H1 (cell line): ENCODE results near the gene PUSL1. TPM values are rescaled to one million over a fixed set of nuclear protein-coding genes. Genes with fewer than 3 reads are reported as not detected.

Source experiments
- GABPA ChIP-seq: IDR thresholded peaks from 2 replicates; pipeline ENCODE4 v1.6.1; 2011; ENCODE audit warnings: mild to moderate bottlenecking, low read length, moderate library complexity, borderline replicate concordance; ENCODE audit not compliant: insufficient read depth
- JUND ChIP-seq: IDR thresholded peaks from 2 replicates; pipeline ENCODE4 v1.6.1; 2011; ENCODE audit warnings: mild to moderate bottlenecking, improper control_type of control experiment, low read length
- KDM5A ChIP-seq: fragments of 200-600 bp; IDR thresholded peaks from 2 replicates; pipeline ENCODE4 v1.7.1; 2012; ENCODE audit warnings: mild to moderate bottlenecking, low read length, inconsistent platforms, mixed read lengths
- POU5F1 ChIP-seq: IDR thresholded peaks from 2 replicates; pipeline ENCODE4 v1.6.1; 2011; ENCODE audit warnings: low read depth, mild to moderate bottlenecking, low read length, moderate library complexity
- SP1 ChIP-seq: IDR thresholded peaks from 2 replicates; pipeline ENCODE4 v1.6.1; 2011; ENCODE audit warnings: low read depth, low read length
- ZNF274 ChIP-seq: IDR thresholded peaks from 2 replicates; pipeline ENCODE4 v1.7.0; 2012; ENCODE audit warnings: low read length, borderline replicate concordance; ENCODE audit errors: extremely low read depth
- polyA plus RNA-seq, 7 experiments: library from polyadenylated mRNA; depleted of rRNA in 3 of 7; stranded (reverse) in 5 of 7; unstranded in 2 of 7; fragments of >200 nt in 5 of 7; fragments of 200-250 nt in 2 of 7; gene quantifications; 1 replicate in 5 of 7; 2 replicates in 1 of 7; 4 replicates in 1 of 7; pipeline versions ENCODE4 v1.2.1 to v1.2.3, GENCODE V29; 2011 to 2013; ENCODE audit warnings: missing spikeins in 2 of 7, mixed read lengths in 2 of 7
- total RNA-seq: library from RNA; stranded (reverse); fragmentation: NEBNext Ultra II Directional; extraction: Animal tissue kit (Norgen Biotek cat#: 25700); gene quantifications from 2 replicates; pipeline ENCODE4 v1.2.1, GENCODE V29; 2021
- TF ChIP-seq, protein P1 (sequence below): IDR thresholded peaks from 2 replicates; pipeline ENCODE4 v1.6.1; 2011; ENCODE audit warnings: low read length, improper control_type of control experiment
- TF ChIP-seq, protein P2 (sequence below): IDR thresholded peaks from 2 replicates; pipeline ENCODE4 v1.6.1; 2012; ENCODE audit warnings: inconsistent platforms
- TF ChIP-seq, protein P3 (sequence below): IDR thresholded peaks from 2 replicates; pipeline ENCODE4 v1.6.1; 2011; ENCODE audit warnings: low read depth, mild to moderate bottlenecking, low read length; ENCODE audit not compliant: insufficient read depth

Gene PUSL1
- total and polyA plus RNA-seq, 2 of the 8 experiments (the other 6 are each of a cell fraction or from before 2014, with no cell fraction given), result 38.8 to 87.4 TPM

DNA sequence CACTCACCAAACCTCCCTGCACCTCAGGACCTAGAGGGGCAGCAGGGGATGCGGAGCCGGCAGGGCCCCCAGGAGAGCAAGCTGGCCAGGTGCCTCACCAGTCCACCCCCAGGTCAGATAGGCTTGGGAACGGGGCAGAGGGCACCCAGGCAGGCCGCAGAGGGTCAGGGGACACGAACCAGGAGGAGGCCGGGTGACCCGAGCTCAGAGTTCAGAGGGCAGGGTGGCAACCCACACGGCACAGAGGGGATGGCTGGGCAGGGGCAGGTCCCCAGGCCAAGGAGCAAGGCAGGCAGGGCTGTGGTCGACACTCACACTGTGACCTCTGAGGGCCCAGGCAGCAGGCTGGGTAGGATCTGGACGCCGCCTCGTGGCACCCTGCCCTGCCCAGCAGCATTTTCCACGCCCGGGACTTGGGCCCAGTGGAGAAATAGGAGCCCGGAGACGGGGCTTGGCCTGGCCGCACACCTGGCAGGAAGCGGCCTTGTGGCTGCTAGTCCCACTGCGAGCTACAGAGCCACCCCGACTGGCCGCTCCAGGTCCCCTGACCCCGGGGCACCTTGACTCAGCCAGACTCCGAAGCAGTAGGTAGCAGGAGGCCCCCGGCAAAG, 35.5 kb downstream of the PUSL1 start (continued):
- TF ChIP-seq, protein P1, sequence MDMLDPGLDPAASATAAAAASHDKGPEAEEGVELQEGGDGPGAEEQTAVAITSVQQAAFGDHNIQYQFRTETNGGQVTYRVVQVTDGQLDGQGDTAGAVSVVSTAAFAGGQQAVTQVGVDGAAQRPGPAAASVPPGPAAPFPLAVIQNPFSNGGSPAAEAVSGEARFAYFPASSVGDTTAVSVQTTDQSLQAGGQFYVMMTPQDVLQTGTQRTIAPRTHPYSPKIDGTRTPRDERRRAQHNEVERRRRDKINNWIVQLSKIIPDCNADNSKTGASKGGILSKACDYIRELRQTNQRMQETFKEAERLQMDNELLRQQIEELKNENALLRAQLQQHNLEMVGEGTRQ, result no peak
- TF ChIP-seq JUND, result no peak
- no peak for TF ChIP-seq KDM5A
- TF ChIP-seq, protein P2, sequence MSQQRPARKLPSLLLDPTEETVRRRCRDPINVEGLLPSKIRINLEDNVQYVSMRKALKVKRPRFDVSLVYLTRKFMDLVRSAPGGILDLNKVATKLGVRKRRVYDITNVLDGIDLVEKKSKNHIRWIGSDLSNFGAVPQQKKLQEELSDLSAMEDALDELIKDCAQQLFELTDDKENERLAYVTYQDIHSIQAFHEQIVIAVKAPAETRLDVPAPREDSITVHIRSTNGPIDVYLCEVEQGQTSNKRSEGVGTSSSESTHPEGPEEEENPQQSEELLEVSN, result no peak
- TF ChIP-seq GABPA, result no peak
- TF ChIP-seq, protein P3, sequence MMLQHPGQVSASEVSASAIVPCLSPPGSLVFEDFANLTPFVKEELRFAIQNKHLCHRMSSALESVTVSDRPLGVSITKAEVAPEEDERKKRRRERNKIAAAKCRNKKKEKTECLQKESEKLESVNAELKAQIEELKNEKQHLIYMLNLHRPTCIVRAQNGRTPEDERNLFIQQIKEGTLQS, result no peak
- TF ChIP-seq SP1, result no peak
- no peak for TF ChIP-seq POU5F1
- TF ChIP-seq ZNF274, result no peak
- TF ChIP-seq, all 59 proteins: peak for 0
